CD14-positive monocyte (primary cell): Measurements from ENCODE around the gene BRIP1. TPM values are rescaled to one million over a fixed set of nuclear protein-coding genes. Genes with fewer than 3 reads are reported as not detected.

Source experiments
- DNase-seq, 3 donors: peaks; one replicate each; pipeline ENCODE4 v3.0.0-alpha.2; 2011 to 2022
- H2AFZ ChIP-seq: 2 replicates; pipeline ENCODE4 v1.6.0; 2012; ENCODE audit warnings: mild to moderate bottlenecking, low read depth, low read length, inconsistent platforms; ENCODE audit not compliant: insufficient read depth, poor library complexity, severe bottlenecking
- H3K27ac ChIP-seq, 2 donors: 1 replicate in 1 of 2; 2 replicates in 1 of 2; pipeline ENCODE4 v1.5.1; 2012 to 2013; ENCODE audit warnings: low read length in 2 of 2, control low read depth in 1 of 2, inconsistent platforms in 1 of 2, low read depth in 1 of 2, mild to moderate bottlenecking in 1 of 2
- H3K27me3 ChIP-seq, 2 donors: one replicate each; pipeline versions ENCODE4 v1.6.0 to v1.6.1; 2011 to 2013; ENCODE audit warnings: low read length in 2 of 2; ENCODE audit not compliant: control insufficient read depth in 2 of 2, insufficient read depth in 2 of 2
- H3K36me3 ChIP-seq, 2 donors: replicated peaks in 1 of 2; 1 replicate in 1 of 2; 2 replicates in 1 of 2; pipeline versions ENCODE4 v1.5.1 to v1.6.1; 2012 to 2013; ENCODE audit warnings: low read length in 2 of 2, control low read depth in 1 of 2, inconsistent platforms in 1 of 2, mild to moderate bottlenecking in 1 of 2; ENCODE audit not compliant: insufficient read depth in 2 of 2, control insufficient read depth in 1 of 2
- H3K4me1 ChIP-seq, 2 donors: 1 replicate in 1 of 2; 2 replicates in 1 of 2; pipeline versions ENCODE4 v1.5.1 to v1.6.1; 2012 to 2013; ENCODE audit warnings: low read length in 2 of 2, control low read depth in 1 of 2, inconsistent platforms in 1 of 2, mild to moderate bottlenecking in 1 of 2, moderate library complexity in 1 of 2; ENCODE audit not compliant: insufficient read depth in 2 of 2, control insufficient read depth in 1 of 2
- H3K4me2 ChIP-seq: replicated peaks from 2 replicates; pipeline ENCODE3; 2012; ENCODE audit warnings: low read length, moderate library complexity, mild to moderate bottlenecking; ENCODE audit not compliant: poor library complexity, severe bottlenecking; ENCODE audit errors: extremely low read depth
- H3K4me3 ChIP-seq, 3 experiments: fragments of 200-600 bp in 1 of 3; sonication (generic) in 1 of 3; replicated peaks in 1 of 3; 1 replicate in 2 of 3; 2 replicates in 1 of 3; pipeline ENCODE4 v1.5.1; 2011 to 2013; ENCODE audit warnings: low read length in 3 of 3, mild to moderate bottlenecking in 3 of 3, control low read depth in 2 of 3, low read depth in 2 of 3, inconsistent platforms in 1 of 3, moderate library complexity in 1 of 3
- H3K79me2 ChIP-seq: 2 replicates; pipeline ENCODE4 v1.6.0; 2012; ENCODE audit warnings: mild to moderate bottlenecking, control low read depth, inconsistent platforms, low read length, moderate library complexity; ENCODE audit not compliant: insufficient read depth
- H3K9ac ChIP-seq: 2 replicates; pipeline ENCODE4 v1.6.0; 2017; ENCODE audit warnings: low read length, mild to moderate bottlenecking; ENCODE audit not compliant: insufficient read depth, poor library complexity, severe bottlenecking
- H3K9me3 ChIP-seq, 2 donors: replicated peaks in 1 of 2; 1 replicate in 1 of 2; 2 replicates in 1 of 2; pipeline versions ENCODE4 v1.5.1 to v1.6.1; 2012 to 2013; ENCODE audit warnings: low read length in 2 of 2, control low read depth in 1 of 2; ENCODE audit not compliant: control insufficient read depth in 1 of 2, insufficient read depth in 1 of 2
- H4K20me1 ChIP-seq: 2 replicates; pipeline ENCODE4 v1.6.0; 2012; ENCODE audit warnings: mild to moderate bottlenecking, low read length, control low read depth, moderate library complexity; ENCODE audit not compliant: insufficient read depth
- H3K27ac Mint-ChIP-seq, 7 donors: one replicate each; pipeline ENCODE4 v1.8.0; 2020; ENCODE audit warnings: mild to moderate bottlenecking in 7 of 7, mixed read lengths in 7 of 7, moderate library complexity in 6 of 7, inconsistent platforms in 2 of 7
- H3K27me3 Mint-ChIP-seq, 3 donors: one replicate each; pipeline ENCODE4 v1.8.0; 2021 to 2022; ENCODE audit warnings: low read depth in 3 of 3, mild to moderate bottlenecking in 3 of 3, mixed read lengths in 3 of 3, moderate library complexity in 3 of 3, inconsistent platforms in 1 of 3
- H3K36me3 Mint-ChIP-seq, 2 donors: one replicate each; pipeline ENCODE4 v1.8.0; 2020; ENCODE audit warnings: mixed read lengths in 2 of 2, inconsistent platforms in 1 of 2, mild to moderate bottlenecking in 1 of 2
- H3K4me1 Mint-ChIP-seq: one replicate; pipeline ENCODE4 v1.8.0; 2020; ENCODE audit warnings: mild to moderate bottlenecking, mixed read lengths
- H3K4me3 Mint-ChIP-seq, 2 donors: one replicate each; pipeline ENCODE4 v1.8.0; 2020; ENCODE audit warnings: mild to moderate bottlenecking in 2 of 2, mixed read lengths in 2 of 2, moderate library complexity in 1 of 2
- H3K9me3 Mint-ChIP-seq, 7 donors: one replicate each; pipeline ENCODE4 v1.8.0; 2020 to 2022; ENCODE audit warnings: mixed read lengths in 7 of 7, mild to moderate bottlenecking in 6 of 7, moderate library complexity in 6 of 7, inconsistent platforms in 2 of 7
- WGBS: methylation state at CpG from one replicate; pipeline ENCODE4 v1.1.5; 2013; ENCODE audit warnings: missing lambda C conversion rate; ENCODE audit not compliant: insufficient coverage; 5-methylcytosine and 5-hydroxymethylcytosine counted together
- intact Hi-C, 2 donors: fragments of 100-400 bp; cut with micrococcal nuclease; formaldehyde crosslinking; loops; one replicate each; pipeline versions ENCODE4 v1.15.0 to v1.15.1; 2023
- polyA plus RNA-seq, 3 donors: library from polyadenylated mRNA; depleted of rRNA in 1 of 3; unstranded in 2 of 3; stranded (reverse) in 1 of 3; fragments of 300-500 nt in 2 of 3; fragments of >200 nt in 1 of 3; fragmentation: Illumina TruSeq in 2 of 3; gene quantifications; 1 replicate in 2 of 3; 2 replicates in 1 of 3; pipeline ENCODE4 v1.2.3, GENCODE V29; 2012 to 2021
- TF ChIP-seq, protein P1 (sequence below): fragments of 200-600 bp; IDR thresholded peaks from one replicate; pipeline ENCODE4 v1.8.0; 2022; ENCODE audit warnings: antibody characterized with exemption, mild to moderate bottlenecking

The BRIP1 gene
- polyA plus RNA-seq, 3 donors, result 0.11 to 0.12 TPM; not detected in 1

DNA sequence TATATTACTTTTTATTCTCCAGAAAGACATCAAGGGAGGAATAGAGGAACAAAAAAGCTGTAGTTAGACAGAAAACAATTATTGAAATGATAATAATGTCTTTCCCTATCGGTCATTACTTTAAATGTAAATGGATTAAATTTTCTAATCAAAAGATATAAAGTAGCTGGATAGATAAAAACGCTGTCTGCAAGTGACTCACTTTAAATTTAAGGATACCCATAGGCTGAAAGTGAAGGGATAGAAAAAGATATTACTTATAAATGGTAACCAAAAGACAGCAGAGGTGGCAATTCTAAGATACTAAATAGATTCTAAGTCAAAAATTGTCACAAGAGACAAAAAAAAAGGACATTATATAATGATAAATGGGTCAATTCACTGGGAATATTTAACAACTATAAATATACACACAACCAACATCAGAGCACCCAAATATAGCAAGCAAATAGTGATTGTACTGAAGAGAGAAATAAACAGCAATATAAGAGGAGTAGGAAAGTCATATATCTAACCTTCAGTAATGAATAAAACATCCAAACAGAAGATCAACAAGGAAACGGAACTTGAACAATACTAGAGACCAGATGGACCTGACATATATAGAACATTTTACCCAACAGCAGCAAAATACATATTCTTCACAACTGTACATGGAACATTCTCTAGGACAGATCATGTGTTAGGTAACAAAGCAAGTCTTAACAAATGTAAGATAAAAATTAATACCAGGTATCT lies 116.9 kb downstream of the BRIP1 start:
- Mint-ChIP-seq H3K27ac (no peak overlapping the region), H3K27me3 (no peaks in the 10 kb centered on the region), H3K4me3 (no peak overlapping the region), H3K9me3 (peaks cover 3 to 33% (median 16%) of the 10 kb centered on the region in 7 donors), H3K4me1 (no peaks in the 10 kb centered on the region), H3K36me3 (peaks cover 40 to 57% of the 10 kb centered on the region in 2 donors)
- no peaks in the 10 kb centered on the region for H3K4me1 ChIP-seq
- H3K79me2 ChIP-seq, result no peaks in the 10 kb centered on the region
- no peak overlapping the region for H3K4me2 ChIP-seq
- intact Hi-C loops, result no loop called here
- H2AFZ ChIP-seq, result no peak overlapping the region
- peaks cover 8 to 45% of the 10 kb centered on the region in 2 donors for H3K36me3 ChIP-seq
- TF ChIP-seq, protein P1, sequence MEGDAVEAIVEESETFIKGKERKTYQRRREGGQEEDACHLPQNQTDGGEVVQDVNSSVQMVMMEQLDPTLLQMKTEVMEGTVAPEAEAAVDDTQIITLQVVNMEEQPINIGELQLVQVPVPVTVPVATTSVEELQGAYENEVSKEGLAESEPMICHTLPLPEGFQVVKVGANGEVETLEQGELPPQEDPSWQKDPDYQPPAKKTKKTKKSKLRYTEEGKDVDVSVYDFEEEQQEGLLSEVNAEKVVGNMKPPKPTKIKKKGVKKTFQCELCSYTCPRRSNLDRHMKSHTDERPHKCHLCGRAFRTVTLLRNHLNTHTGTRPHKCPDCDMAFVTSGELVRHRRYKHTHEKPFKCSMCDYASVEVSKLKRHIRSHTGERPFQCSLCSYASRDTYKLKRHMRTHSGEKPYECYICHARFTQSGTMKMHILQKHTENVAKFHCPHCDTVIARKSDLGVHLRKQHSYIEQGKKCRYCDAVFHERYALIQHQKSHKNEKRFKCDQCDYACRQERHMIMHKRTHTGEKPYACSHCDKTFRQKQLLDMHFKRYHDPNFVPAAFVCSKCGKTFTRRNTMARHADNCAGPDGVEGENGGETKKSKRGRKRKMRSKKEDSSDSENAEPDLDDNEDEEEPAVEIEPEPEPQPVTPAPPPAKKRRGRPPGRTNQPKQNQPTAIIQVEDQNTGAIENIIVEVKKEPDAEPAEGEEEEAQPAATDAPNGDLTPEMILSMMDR, result no peak
- no peak for DNase-seq
- no peak overlapping the region for H3K9ac ChIP-seq
- no CpG with 5 or more reads among the region's 3 CpGs for WGBS
- H3K9me3 ChIP-seq, result peaks cover 0 to 17% of the 10 kb centered on the region in 2 donors
- no peaks in the 10 kb centered on the region for H4K20me1 ChIP-seq
- H3K27me3 ChIP-seq, result no peaks in the 10 kb centered on the region
- H3K27ac ChIP-seq, result no peak overlapping the region
- no peak overlapping the region for H3K4me3 ChIP-seq

DNA sequence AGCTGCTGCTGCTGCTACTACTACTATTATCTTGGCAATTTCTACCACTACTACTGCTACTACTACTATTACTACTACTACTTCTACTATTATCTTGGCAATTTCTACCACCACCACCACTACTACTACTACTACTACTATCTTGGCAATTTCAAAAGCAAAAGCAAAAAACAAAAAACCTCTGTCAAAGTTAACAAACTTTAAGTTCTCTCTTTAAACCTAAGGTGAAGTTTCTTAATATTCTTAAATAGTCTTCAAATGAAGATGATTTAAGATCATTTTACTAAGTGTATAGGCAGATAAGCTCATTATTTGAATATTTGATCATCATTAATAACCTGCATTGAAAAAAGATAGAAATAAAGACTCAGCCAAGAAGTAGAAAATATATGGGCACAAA lies 118.5 kb downstream of the BRIP1 start:
- TF ChIP-seq, protein P1, result no peak
- Histone ChIP-seq H4K20me1 (no peaks in the 10 kb centered on the region), H3K9me3 (peaks cover 0 to 17% of the 10 kb centered on the region in 2 donors), H3K79me2 (no peaks in the 10 kb centered on the region), H3K36me3 (peaks cover 8 to 61% of the 10 kb centered on the region in 2 donors), H3K4me1 (no peaks in the 10 kb centered on the region), H3K27me3 (no peaks in the 10 kb centered on the region), H3K4me2 (no peak overlapping the region), H2AFZ (no peak overlapping the region), H3K4me3 (no peak overlapping the region), H3K9ac (no peak overlapping the region), H3K27ac (no peak overlapping the region)
- Mint-ChIP-seq H3K27me3 (no peaks in the 10 kb centered on the region), H3K4me1 (no peaks in the 10 kb centered on the region), H3K27ac (no peak overlapping the region), H3K9me3 (peaks cover 5 to 33% (median 19%) of the 10 kb centered on the region in 7 donors), H3K36me3 (peaks cover 53 to 69% of the 10 kb centered on the region in 2 donors), H3K4me3 (no peak overlapping the region)
- DNase-seq, result no peak
- intact Hi-C loops, result no loop called here
